ENCODE measurements around the gene GNL3.

DNA sequence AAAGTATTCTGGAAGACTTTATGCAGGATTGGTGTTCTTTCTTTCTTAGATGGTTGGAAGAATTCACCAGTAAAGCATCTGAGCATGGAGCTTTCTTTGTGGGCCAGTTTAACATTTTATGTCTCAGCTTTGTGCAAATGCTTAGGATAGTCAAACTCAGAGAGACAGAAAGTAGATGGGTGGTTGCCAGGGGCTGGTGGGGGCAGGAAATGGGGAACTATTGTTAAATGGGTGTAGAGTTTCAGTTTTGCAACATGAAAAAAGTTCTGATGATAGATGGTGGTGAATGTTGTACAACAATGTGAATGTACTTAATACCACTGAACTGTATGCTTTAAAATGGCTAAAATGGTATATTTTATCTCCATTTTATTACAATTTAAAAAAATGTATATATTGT is 44.8 kb downstream of the GNL3 start:
- TF ChIP-seq, protein P1, sequence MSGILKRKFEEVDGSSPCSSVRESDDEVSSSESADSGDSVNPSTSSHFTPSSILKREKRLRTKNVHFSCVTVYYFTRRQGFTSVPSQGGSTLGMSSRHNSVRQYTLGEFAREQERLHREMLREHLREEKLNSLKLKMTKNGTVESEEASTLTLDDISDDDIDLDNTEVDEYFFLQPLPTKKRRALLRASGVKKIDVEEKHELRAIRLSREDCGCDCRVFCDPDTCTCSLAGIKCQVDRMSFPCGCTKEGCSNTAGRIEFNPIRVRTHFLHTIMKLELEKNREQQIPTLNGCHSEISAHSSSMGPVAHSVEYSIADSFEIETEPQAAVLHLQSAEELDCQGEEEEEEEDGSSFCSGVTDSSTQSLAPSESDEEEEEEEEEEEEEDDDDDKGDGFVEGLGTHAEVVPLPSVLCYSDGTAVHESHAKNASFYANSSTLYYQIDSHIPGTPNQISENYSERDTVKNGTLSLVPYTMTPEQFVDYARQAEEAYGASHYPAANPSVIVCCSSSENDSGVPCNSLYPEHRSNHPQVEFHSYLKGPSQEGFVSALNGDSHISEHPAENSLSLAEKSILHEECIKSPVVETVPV (CRISPR knock-in tag; IDR thresholded peaks at IDR 0.05) = no peak
- TF ChIP-seq ZFP30 (CRISPR knock-in tag; IDR thresholded peaks at IDR 0.05) (no peak), ZNF8 (CRISPR knock-in tag; IDR thresholded peaks at IDR 0.05) (no peak), ISL1 (CRISPR knock-in tag; IDR thresholded peaks at IDR 0.05) (no peak)

Data from SK-N-SH treated with all-trans-retinoic acid at 6 μM for 48 hours (cell line).